Ishikawa (cell line): Measurements from ENCODE around the gene CSNK2B.

ENCODE experiments used
- EP300 ChIP-seq: IDR thresholded peaks from 2 replicates; pipeline ENCODE4 v1.6.1; 2012; ENCODE audit warnings: borderline replicate concordance
- NFIC ChIP-seq: IDR thresholded peaks from 2 replicates; pipeline ENCODE4 v1.6.1; 2012
- RAD21 ChIP-seq: IDR thresholded peaks from 2 replicates; pipeline ENCODE4 v1.6.1; 2012; ENCODE audit warnings: low read depth
- TEAD4 ChIP-seq: IDR thresholded peaks from 2 replicates; pipeline ENCODE4 v1.6.1; 2012

DNA sequence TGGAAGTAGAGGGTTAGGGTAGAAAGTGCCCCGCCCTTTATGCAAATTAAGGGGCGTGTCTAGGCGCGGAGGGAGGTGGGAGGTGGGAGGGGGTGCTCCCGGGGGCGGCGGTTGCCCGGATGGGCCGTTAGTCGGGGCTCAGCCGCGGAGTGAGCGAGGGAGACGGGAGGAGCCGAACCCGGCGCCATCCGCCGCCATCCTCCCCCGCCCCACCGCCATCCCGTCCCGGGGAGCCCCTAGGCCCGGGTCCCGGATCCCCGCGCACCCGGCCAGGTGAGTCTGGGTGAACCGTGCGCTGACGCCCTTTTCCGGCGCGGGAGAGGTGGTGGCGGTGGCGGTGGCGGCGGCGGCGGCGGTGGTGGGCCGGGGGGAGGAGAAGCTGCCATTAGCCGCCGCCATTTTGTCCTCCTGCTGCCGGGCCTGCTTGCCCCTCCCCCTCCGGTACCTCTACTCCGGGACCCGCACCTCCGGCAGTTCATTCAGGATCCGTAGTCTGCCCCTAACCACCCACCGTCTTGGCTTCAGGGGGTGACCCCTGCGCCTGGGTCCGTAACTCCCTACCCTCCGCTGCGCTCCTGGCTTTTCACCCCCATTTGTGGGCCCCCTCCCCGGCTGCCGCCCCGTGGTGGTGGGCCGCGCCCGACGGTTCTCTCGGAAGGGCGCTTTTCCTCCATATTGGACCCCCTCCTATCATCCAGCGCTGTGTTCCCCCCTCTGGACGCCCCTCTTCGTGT, 45.1 kb upstream of the CSNK2B start, which contains the start of gene PRRC2A:
- TF ChIP-seq EP300 (no peak), RAD21 (no peak), NFIC (no peak), TEAD4 (no peak)
